Vagina (tissue), 2 donors: Measurements from ENCODE around the gene PLAU. TPM values are rescaled to one million over a fixed set of nuclear protein-coding genes. Genes with fewer than 3 reads are reported as not detected.

ENCODE experiments used
- DNase-seq, 2 donors: peaks; one replicate each; pipeline ENCODE4 v3.0.0-alpha.2; 2017; ENCODE audit errors: extremely low spot score in 2 of 2
- H3K27ac ChIP-seq: fragments of 200-600 bp; sonication (generic); one replicate; pipeline ENCODE4 v1.5.1; 2019
- H3K27me3 ChIP-seq: fragments of 200-600 bp; sonication (generic); one replicate; pipeline ENCODE4 v1.5.1; 2019
- H3K36me3 ChIP-seq, 2 donors: fragments of 200-600 bp; sonication (generic); one replicate each; pipeline ENCODE4 v1.5.1; 2017 to 2019
- H3K4me1 ChIP-seq: fragments of 200-600 bp; sonication (generic); one replicate; pipeline ENCODE4 v1.5.1; 2019
- H3K4me3 ChIP-seq, 2 donors: fragments of 200-600 bp; sonication (generic); 1 replicate in 1 of 2; 2 replicates in 1 of 2; pipeline ENCODE4 v1.5.1; 2016 to 2019
- H3K9me3 ChIP-seq: fragments of 200-600 bp; sonication (generic); one replicate; pipeline ENCODE4 v1.5.1; 2019
- CTCF ChIP-seq, 3 experiments: fragments of 450-650 bp in 2 of 3; fragments of 200-600 bp in 1 of 3; sonication (generic) in 1 of 3; IDR thresholded peaks; one replicate each; pipeline ENCODE4 v1.5.1; 2017 to 2019; ENCODE audit warnings: antibody characterized with exemption in 3 of 3, mild to moderate bottlenecking in 2 of 3, moderate library complexity in 2 of 3
- POLR2A ChIP-seq, 2 donors: fragments of 450-650 bp; IDR thresholded peaks; one replicate each; pipeline ENCODE4 v1.6.1; 2017; ENCODE audit warnings: antibody characterized with exemption in 2 of 2, mild to moderate bottlenecking in 2 of 2, moderate library complexity in 2 of 2
- POLR2AphosphoS5 ChIP-seq, 2 donors: sonication (generic); formaldehyde crosslinking; IDR thresholded peaks; one replicate each; pipeline ENCODE4 v1.9.0; 2017; ENCODE audit warnings: antibody characterized with exemption in 2 of 2, mild to moderate bottlenecking in 2 of 2, low read depth in 1 of 2; ENCODE audit not compliant: insufficient read depth in 1 of 2
- intact Hi-C: fragments of 100-400 bp; cut with DNase I; formaldehyde crosslinking; loops from one replicate; pipeline ENCODE4 v1.15.1; 2023
- total RNA-seq: library from RNA; depleted of rRNA; stranded (reverse); fragments of >200 nt; gene quantifications from one replicate; pipeline ENCODE4 v1.2.3, GENCODE V29; 2016

The PLAU gene
- total RNA-seq, 1 donor from 2014 or later, result 18.2 TPM

DNA sequence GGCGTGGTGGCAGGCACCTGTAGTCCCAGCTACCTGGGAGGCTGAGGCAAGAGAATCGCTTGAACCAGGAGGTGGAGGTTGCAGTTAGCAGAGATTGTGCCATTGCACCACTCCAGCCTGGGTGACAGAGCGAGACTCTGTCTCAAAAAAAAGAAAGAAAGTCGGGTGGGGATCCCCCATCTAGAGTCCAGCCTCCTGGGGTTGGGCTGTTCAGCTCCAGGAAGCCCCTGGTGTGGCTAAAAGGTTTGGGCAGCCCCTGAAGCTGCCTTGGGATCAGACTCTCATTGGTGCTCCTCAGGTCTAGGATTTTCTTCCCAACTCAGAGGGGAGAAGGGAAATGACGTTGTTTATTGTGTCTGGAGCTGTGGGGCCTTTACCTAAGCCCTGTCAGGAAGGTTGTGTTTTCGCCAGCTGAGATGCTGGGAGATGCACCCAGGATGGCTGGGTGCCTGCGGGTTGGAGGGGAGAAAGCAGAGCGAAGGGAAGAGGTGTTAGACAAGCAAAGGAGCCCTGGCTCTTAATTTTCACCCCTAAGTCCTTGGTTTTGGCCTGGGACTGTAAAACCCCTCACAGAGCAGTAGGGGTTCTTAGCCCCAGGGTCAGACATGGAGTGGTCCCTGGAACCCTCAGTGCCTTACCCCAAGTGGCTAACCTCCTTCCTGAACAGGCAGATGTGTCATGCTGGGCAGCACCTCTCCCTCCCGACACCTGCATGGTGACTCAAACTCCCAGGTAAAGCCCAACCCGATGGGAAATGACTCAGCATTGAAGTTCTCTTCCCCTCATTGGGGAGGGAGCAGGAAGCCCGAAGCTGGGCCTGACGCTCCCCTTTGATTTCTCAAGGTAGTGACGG is 21.1 kb downstream of the PLAU start:
- Histone ChIP-seq H3K4me1 (peaks cover 13% of the 10 kb centered on the region), H3K9me3 (no peaks in the 10 kb centered on the region), H3K27ac (peak overlapping the region; percentile 5), H3K36me3 (no peaks in the 10 kb centered on the region), H3K4me3 (no peak overlapping the region), H3K27me3 (no peaks in the 10 kb centered on the region)
- intact Hi-C loops, result no loop called here
- no peak for DNase-seq
- peak; percentile 37 to 84 for TF ChIP-seq POLR2AphosphoS5 (IDR thresholded peaks at IDR 0.05; ENCODE audit: insufficient read depth in 1 of 2, low read depth in 1 of 2)
- TF ChIP-seq POLR2A (IDR thresholded peaks at IDR 0.05), result no peak
- no peak for TF ChIP-seq CTCF (IDR thresholded peaks at IDR 0.05)

DNA sequence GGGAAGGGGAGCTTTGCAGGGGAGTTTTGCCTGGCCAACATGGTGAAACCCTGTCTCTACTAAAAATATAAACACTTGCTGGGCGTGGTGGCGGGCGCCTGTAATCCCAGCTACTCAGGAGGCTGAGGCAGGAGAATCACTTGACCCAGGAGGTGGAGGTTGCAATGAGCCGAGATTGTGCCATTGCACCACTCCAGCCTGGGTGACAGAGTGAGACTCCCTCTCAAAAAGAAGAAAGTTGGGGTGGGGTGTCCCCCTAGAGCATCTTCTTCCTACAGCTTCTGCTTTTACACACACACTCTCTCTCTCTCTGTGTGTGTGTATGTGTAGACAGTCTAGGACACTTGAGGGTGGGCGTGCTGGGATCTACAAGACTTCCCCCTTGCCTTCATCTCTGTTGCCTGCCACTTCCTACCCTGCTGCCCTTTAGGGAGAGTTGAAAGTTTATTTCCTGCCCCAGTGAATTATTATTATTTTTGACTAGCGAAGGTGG is 21.7 kb downstream of the PLAU start:
- no peaks in the 10 kb centered on the region for H3K27me3 ChIP-seq
- intact Hi-C loops, result no loop called here
- no peaks in the 10 kb centered on the region for H3K36me3 ChIP-seq
- no peaks in the 10 kb centered on the region for H3K9me3 ChIP-seq
- TF ChIP-seq POLR2A (IDR thresholded peaks at IDR 0.05), result no peak
- TF ChIP-seq CTCF (IDR thresholded peaks at IDR 0.05), result no peak
- TF ChIP-seq POLR2AphosphoS5 (IDR thresholded peaks at IDR 0.05; ENCODE audit: insufficient read depth in 1 of 2, low read depth in 1 of 2), result no peak
- DNase-seq, result no peak
- no peak overlapping the region for H3K4me3 ChIP-seq
- H3K27ac ChIP-seq, result no peak overlapping the region
- H3K4me1 ChIP-seq, result peaks cover 18% of the 10 kb centered on the region

GRCh38 chr10:73934074-73934473 is 23.1 kb downstream of the PLAU start:
- intact Hi-C loops, result no loop called here

GRCh38 chr10:73935895-73936294 is 25.0 kb downstream of the PLAU start:
- intact Hi-C loops, result loop anchor here (5.0 kb wide), 1 partner anchor 49 kb away; no protein-coding TSS in a partner anchor
- H3K4me1 ChIP-seq, result peaks cover 29% of the 10 kb centered on the region
- no peaks in the 10 kb centered on the region for H3K36me3 ChIP-seq
- H3K27ac ChIP-seq, result no peak overlapping the region
- no peaks in the 10 kb centered on the region for H3K27me3 ChIP-seq
- H3K9me3 ChIP-seq, result no peaks in the 10 kb centered on the region
- DNase-seq, result no peak
- no peak overlapping the region for H3K4me3 ChIP-seq
- TF ChIP-seq POLR2A (IDR thresholded peaks at IDR 0.05) (no peak), CTCF (IDR thresholded peaks at IDR 0.05) (no peak), POLR2AphosphoS5 (IDR thresholded peaks at IDR 0.05; ENCODE audit: insufficient read depth in 1 of 2, low read depth in 1 of 2) (no peak)

More at GRCh38 chr10:73934074-73934473, 23.1 kb downstream of the PLAU start:
- no peak for DNase-seq
- no peaks in the 10 kb centered on the region for H3K9me3 ChIP-seq
- TF ChIP-seq POLR2AphosphoS5 (IDR thresholded peaks at IDR 0.05; ENCODE audit: insufficient read depth in 1 of 2, low read depth in 1 of 2) (no peak), POLR2A (IDR thresholded peaks at IDR 0.05) (no peak), CTCF (IDR thresholded peaks at IDR 0.05) (no peak)
- H3K4me3 ChIP-seq, result no peak overlapping the region
- H3K27me3 ChIP-seq, result no peaks in the 10 kb centered on the region
- H3K27ac ChIP-seq, result no peak overlapping the region
- no peaks in the 10 kb centered on the region for H3K36me3 ChIP-seq
- peaks cover 23% of the 10 kb centered on the region for H3K4me1 ChIP-seq
